Sigmoid colon (tissue), 4 donors: ENCODE measurements around the gene FOXR1.

Experiments
- POLR2A ChIP-seq, 2 donors: fragments of 450-650 bp; IDR thresholded peaks; one replicate each; pipeline ENCODE4 v1.6.1; 2016; ENCODE audit warnings: antibody characterized with exemption in 2 of 2, mild to moderate bottlenecking in 2 of 2, moderate library complexity in 2 of 2
- POLR2AphosphoS5 ChIP-seq, 4 donors: sonication (generic); formaldehyde crosslinking; IDR thresholded peaks; one replicate each; pipeline ENCODE4 v1.6.1; 2017; ENCODE audit warnings: antibody characterized with exemption in 4 of 4
- TF ChIP-seq, protein P1 (sequence below), 4 experiments: fragments of 450-650 bp in 3 of 4; fragments of 200-600 bp in 1 of 4; IDR thresholded peaks; one replicate each; pipeline ENCODE4 v1.5.1; 2016 to 2019; ENCODE audit warnings: antibody characterized with exemption in 4 of 4, mild to moderate bottlenecking in 3 of 4, moderate library complexity in 2 of 4

DNA sequence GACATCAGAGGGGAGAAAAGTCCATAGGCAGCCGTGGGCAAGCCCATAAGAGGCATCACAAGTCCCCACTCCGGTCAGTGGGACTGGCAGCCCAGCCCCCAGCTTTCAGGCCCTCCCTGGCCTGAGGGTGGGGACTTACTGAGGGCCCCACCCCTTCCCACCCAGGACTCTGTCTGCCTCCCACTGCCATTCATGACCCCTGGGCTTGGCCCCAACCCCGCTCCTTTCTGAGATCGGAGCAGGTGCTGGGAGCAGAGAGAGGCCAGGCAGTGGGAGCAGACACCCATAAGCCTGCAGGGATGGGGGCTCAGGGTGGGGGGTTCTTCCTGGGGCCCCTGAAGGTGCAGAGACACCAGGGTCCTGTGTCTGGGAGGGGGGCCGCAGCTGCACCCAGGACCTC lies 10.4 kb upstream of the FOXR1 start:
- TF ChIP-seq, protein P1, sequence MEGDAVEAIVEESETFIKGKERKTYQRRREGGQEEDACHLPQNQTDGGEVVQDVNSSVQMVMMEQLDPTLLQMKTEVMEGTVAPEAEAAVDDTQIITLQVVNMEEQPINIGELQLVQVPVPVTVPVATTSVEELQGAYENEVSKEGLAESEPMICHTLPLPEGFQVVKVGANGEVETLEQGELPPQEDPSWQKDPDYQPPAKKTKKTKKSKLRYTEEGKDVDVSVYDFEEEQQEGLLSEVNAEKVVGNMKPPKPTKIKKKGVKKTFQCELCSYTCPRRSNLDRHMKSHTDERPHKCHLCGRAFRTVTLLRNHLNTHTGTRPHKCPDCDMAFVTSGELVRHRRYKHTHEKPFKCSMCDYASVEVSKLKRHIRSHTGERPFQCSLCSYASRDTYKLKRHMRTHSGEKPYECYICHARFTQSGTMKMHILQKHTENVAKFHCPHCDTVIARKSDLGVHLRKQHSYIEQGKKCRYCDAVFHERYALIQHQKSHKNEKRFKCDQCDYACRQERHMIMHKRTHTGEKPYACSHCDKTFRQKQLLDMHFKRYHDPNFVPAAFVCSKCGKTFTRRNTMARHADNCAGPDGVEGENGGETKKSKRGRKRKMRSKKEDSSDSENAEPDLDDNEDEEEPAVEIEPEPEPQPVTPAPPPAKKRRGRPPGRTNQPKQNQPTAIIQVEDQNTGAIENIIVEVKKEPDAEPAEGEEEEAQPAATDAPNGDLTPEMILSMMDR (IDR thresholded peaks at IDR 0.05): no peak
- TF ChIP-seq POLR2AphosphoS5 (IDR thresholded peaks at IDR 0.05): no peak
- no peak for TF ChIP-seq POLR2A (IDR thresholded peaks at IDR 0.05)
